GM18909 (cell line): ENCODE results near the gene TPRG1.
"Not testable (repeated sequence)": the region's sequence is repeated elsewhere in the genome, so short reads cannot be mapped to it uniquely, and the experiment has no call there.

ENCODE experiments used
- ATAC-seq: cut with Tn5 transposase; IDR thresholded peaks from one replicate; pipeline ENCODE4 v1.9.1; 2021; ENCODE audit warnings: mild to moderate bottlenecking; ENCODE audit not compliant: unreplicated experiment, poor library complexity

The TPRG1 gene

DNA sequence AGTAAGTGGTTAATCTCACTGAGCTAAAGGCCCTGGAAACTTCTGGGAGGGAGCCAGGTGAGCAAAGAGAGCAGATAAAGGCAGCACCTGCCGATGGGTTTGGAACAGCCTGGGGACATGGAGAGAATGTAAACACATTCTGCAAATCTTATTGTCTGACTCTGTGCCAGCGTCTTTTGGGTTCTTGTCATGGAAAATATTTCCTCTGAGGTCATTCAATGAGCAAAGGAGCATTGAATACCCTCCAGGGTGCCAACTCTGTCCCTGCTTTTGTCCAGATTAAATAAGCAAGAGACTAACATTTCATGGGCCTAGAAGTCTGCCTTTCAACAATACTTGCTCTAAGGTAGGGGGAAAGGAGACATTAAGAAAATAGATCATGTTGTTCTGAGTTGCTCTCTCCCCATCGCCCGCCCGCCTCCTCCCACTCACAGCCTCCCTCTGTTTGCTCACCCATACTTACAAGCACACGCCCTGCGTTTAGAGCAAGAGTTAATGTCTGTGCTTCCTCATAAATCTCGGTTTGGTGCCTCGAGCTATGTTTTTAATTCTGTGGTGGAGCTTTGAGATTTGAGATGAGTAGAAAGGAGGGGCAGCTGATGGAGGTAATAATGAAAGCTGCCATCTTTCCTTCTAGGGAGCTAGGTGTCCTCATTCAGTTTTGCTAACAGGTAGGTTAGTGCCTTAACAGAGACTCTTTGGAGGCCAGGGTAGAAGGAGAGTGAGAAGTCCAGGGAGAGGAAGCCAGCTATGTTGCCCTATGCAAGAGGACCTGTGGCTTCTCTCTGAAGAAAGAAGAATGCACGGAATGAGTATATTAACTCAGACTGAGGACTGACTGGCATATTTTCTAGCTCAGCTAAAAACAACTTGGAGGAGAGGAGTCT is 132.9 kb downstream of the TPRG1 start:
- ATAC-seq: no peak

DNA sequence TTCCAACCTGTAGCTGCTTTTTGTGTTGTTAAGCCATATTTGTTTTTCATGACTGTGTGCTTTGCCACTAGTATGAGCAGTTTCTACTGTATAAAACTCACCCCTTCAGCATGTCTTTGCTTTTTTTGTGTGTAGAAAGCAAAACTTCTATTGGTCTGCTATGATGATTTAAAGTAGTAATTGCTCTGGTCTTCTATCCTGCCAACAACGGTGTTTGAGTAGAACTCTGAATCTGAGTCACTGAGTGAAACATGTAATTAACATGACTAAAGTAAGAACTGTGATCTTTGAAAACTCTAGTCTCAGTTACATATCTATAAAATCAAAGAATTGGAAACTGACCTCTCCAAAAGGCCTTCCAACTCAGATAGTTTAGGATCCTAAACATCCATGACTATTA is 133.6 kb downstream of the TPRG1 start:
- no peak for ATAC-seq

DNA sequence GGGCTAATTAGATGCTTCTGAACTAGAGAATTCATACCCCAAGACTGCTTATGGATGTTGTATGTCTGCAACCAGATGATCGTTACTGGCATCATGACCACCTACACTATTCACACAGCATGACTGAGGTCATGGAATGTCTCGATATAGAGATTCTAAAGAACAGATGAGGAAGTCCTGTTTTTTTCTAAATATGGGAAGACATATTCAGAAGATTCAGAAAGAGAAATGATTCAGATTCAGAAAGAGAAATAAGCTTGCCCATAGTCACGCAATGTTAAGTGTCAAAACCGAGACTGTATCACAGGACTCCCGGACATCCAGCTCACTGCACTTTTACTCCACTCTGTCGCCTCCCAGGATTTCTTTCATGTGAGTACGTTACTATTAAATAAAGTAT is 136.2 kb downstream of the TPRG1 start:
- ATAC-seq: peak; percentile 58

DNA sequence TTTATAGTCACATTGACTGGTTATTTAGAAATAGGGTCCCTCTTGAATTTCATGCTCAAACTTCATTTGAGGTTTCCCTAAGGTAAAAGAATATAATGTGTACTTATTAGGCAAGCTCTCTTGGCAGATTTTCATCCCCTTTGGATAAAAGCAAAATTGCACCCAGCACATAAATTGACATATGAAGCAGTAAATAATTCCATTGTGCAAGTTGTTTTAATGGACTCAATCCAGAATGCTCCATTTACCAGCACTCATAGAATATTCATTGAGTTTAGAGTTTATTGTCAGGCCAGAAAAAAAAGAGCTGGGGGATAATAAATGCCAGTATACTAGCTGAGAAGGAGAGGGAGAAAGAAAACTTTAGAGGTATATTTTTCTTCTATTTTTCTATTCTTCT is 136.8 kb downstream of the TPRG1 start:
- ATAC-seq: no peak

DNA sequence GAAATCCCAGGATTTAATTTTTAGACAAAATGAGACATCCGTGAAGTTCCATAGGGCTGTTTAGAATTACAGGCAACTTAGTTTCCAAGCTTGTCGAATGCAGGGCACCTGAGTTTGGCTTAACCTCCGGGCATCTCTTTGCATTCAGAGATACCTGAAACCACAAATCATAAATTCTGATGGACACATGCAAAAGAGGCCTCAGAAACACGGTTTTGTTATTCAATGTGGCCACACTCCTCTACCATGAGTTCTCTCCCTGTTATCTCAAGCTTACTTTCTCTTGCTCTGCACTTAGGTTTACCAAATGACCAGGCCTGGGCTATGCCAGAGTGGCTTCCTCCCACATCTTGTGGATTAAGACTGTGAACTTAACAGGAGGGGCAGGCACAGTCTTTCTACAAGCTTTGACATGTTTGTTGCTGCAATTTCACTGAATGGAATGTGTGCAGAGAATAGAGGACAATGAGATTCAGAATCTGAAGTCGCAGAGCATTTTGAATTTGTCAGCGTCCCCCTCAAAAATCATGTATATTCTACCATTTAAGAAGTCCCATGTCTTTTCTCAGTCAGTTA is 137.7 kb downstream of the TPRG1 start:
- ATAC-seq: no peak

DNA sequence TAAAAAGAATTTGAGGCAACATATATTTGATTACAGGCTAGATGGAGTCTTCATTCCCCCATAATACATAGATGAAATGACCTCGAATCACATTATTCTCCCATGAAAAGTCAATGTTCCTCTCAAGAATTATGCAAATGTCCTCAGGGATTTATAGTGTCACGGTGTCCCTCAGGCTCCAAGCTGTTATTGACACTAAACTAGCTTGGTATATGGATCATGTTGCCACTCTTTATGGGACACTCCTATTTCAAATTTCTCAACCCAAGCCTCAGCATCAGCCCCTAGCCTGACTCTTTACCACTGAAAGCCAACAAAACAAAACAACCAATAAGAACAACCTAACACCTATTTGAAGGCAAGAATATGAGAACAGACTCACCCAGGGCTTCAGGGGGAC is 139.8 kb downstream of the TPRG1 start:
- ATAC-seq: no peak

DNA sequence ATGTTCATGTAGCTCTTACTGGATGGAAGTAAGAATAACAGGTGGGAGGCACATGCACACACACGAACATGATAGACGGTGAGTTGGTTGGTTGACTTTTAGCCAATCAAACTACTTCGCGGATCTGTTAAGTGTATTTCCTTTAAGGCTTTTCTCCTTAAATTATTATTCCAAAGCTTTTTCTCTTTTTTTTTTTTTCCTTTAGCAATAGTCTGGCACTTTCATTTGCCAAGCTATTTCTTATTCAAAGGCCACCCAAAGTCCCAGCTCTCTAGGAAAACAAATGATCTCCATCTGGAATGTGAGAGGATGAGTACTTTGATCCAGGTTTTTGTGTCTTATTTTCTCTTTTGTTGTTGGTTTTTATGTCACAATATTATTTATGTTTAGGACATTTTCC is 141.1 kb downstream of the TPRG1 start:
- no peak for ATAC-seq

DNA sequence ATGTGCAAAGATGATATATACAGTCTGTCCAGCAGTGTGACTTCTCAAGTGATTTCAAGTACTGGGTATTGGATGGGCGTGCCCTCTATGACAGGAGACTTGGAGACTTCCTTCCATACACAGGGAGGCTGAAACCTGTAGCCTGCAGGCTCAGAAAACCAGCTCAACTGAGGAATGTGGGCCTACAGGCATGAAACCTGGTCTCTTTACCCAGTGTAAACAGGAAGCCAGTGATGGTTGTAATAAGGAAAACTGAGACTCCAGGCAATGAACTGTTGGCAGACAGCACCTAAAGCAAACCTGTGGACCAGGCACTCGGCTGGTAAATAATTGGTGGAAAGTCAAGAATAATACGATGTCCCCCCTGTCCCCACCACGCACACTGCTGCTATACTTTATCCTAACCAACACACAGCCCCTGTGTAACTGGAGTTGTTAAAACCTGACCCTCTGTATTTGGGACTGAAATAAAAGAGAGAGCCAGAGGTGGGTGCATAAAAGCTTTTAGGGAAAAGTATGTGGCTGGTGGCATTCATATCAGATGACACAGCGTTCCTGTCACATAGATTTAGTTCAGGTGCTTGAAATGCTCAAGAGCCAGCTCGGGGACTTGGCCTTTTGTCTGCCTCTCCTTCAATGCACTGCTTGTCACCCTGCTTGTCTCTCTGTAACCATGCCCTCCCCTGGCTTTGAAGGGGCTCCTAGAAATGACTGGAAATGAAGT is 144.7 kb downstream of the TPRG1 start:
- ATAC-seq: no peak

DNA sequence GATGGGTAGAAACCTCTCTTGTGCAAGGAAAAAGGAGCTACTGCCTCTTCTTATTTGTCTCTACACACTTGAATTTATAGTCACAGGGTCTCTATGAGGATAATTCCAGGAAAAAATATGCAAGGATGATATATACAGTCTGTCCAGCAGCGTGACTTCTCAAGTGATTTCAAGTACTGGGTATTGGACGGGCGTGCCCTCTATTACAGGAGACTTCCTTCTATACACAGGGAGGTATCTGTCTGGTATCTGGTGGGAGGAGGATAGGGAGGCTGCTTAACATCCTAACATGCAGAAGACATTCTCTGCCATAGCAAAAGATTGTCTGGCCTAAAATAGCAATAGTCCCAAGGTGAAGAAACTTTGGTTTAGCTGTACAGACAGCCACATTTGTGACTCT is 146.1 kb downstream of the TPRG1 start:
- ATAC-seq: no peak

DNA sequence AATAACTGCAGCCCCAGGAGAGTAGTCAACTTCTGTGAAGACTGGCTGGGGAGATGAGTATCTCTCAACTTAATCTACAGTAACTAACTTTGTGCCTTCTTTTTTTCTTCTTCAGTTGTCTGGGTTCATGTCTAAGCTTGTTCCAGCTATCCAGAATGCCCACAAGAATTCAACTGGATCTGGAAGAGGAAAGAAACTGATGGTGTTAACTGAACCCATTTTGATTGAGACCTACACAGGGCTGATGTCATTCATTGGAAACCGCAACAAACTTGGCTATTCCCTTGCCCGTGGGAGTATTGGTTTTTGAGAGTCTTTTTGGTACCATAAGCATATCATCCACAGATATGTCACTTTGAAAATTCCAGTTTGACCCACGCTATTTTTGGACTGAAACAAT is 148.7 kb downstream of the TPRG1 start:
- no peak for ATAC-seq

DNA sequence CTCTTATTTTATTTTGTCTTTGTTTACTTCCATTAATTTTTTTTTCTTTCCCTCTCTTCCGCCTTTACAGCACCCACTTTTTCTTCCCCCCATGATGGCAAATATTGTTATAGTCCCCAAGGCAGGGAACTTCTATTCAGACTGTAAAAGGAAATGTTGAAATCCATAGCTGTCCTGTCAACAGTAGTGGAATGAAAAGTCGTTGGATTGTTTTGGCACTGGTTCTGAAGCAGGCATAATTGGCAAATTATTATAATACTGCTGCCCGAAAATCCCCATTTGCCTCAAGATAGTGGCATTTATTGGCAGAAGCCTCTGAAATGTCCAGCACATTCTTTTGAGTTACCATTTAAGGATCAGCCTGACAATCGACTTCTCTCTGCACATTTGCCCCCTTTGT is 150.6 kb downstream of the TPRG1 start:
- ATAC-seq: no peak

DNA sequence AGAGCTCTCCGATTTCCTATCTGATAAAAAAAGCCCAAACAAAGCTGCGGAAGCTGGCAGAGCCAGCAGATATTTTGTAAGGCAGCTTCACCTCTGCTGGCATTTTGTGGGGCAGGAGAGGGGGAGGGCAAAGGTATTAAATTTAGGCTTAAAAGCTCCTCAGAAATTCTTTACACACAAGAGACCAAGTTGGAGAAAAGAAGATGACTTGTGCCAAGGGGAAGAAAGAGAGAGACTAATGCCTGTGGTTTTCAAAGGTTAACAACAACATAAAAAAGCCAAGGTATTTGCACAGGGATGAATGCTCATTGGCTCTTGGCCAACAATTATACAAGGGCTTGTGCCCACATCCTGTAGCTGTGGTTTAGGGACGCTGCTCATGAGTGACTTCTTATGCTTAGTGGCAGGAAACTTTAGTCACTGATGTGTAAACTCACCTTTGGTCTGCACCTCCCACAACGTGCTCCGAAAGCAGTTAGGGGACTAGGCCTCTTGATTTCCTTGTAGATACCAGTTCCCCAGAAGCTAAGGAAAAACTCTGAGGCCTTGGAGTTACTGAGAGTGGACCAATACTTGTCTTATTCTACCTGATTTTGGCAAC is 152.9 kb downstream of the TPRG1 start:
- peak; percentile 100 for ATAC-seq

DNA sequence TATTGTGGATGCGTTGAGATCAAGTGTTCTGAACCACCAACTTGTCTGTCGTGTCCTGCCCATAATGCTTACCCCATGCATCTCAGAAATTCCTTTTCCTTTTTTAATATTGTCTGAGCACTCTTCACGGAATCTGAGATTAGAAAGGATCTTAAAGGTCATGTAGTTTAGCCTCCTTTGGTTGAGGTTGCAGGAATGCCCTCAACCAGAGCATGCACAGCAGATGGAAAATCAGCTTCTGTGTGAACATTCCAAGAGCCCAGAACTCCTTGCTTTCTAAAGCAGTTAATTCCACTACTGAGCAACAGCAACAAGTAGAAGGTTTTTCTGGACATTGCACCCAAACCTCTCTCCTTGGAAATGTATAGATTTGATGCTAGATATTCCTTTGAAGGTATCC is 153.7 kb downstream of the TPRG1 start:
- no peak for ATAC-seq

DNA sequence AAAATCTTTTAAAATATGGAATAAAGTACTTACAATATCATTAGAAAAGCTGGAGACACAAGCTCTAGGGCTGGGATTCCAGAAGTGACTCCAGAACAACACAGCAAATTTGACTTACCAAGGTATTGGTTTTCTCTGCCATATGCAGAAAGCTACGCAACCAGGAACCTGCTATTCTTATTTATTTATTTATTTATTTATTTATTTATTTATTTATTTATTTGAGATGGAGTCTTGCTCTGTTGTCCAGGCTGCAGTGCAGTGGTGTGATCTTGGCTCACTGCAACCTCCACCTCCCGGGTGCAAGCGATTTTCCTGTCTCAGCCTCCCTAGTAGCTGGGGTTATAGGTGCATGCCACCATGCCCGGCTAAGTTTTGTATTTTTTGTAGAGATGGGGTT is 157.9 kb downstream of the TPRG1 start:
- not testable (repeated sequence) for ATAC-seq

DNA sequence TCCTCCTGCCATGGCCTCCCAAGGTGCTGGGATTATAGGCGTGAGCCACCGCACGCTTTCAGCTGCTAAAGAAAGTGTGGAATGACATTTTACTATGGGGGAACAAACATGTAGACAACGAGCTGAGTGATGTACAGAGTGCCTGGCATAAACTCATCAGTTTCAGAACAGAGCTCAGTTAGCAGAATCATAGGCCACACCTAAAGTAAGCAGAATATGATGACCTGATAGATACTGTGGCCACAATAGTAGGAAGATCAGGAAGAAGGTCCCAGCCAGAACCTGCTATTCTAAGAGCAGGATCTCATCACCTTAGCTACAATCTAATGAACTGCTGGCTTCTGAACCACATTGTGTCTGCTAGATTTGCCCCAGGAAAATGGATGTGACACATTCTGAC is 158.3 kb downstream of the TPRG1 start:
- no peak for ATAC-seq

DNA sequence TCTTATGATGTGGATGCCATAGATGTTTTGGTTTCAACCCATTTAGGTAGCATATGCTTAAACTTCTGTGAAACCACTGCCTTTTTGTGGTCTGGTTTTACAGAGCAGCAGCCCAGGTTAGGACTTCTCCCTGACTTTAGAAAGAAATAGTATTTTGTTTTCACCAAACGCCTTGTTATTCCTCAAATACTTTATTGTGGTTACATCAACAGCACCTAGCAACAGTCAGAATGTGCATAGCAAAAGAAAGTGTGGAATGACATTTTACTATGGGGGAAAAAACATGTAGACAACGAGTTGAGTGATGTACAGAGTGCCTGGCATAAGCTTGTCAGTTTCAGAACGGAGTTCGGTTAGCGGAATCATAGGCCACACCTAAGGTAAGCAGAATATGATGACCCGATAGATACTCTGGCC is 159.2 kb downstream of the TPRG1 start:
- no peak for ATAC-seq

DNA sequence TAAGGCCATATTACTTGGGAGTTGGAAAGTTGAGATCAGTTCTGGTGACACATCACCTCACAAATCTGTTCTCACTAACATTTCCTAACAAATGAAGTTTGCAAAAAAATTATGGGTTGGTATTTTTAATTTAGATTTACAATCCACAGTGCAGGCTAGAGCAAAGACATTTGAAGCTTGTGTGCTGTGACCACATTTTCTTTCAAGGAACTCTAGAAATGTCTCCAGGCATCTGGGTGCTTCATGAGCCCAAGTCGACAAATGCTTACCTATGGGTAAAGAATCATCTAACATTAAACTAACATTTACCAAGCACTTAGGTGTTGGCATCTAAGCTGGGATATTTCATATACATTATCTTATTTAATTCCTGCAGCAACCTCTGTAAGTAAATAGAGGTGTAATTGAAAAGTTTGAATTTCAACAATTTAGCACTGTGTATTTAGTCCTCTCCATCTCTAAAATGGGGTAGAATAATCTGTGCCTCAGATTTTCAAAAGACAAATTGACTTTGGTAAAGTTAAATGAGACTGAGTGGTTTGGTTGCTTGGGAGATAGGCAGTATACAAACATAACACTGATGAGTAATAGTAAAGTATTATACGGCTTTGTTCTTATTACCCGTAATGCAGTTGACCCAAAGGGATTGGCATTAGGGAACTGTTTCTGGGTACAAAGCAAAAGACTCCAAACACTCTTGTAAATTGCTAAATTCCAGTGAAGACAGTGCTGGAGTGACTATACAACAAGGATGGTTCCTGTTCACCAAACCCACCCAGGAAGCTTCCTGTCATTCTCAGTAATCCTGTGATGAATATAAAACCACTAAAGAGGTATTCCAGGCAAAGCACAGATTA is 162.5 kb downstream of the TPRG1 start:
- no peak for ATAC-seq

DNA sequence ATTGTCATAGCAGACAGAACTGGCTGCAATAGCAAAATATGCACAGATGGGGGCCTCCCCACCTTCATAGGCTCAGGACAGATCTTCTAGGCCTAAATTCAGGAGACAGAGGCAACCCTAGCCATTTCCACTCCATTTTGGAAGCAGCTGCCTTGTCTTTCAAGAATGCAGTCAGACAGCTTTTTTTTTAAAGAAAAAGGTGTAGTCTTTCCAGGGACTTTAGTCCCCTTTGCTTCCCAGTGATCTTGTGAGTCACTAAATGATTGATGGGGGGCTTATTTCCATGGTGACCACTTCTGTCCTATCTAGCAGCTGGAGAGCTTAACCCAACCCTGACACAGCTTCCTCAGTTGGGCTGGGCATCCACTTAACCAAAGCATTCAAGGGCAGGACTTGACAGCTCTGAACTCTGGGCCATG is 165.9 kb downstream of the TPRG1 start:
- no peak for ATAC-seq

DNA sequence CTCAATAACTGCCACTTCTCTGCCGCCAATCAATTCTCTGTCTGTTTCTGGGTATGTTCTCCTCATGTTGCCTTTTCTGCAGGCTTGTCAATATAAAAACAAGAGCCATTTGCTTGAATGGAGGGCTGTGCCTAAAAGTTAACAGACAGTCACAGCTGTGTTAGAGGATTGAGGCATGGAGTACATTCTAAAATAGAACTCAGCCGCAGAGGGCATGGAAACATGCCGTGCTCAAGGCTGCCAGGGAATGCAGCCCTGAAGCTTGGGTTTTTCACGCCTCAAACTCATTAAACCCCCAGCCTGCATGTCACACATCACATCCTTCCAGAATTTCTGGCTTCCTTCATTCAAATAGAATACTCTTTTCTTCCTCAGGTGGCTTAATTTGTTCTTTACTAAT is 166.6 kb downstream of the TPRG1 start:
- no peak for ATAC-seq

DNA sequence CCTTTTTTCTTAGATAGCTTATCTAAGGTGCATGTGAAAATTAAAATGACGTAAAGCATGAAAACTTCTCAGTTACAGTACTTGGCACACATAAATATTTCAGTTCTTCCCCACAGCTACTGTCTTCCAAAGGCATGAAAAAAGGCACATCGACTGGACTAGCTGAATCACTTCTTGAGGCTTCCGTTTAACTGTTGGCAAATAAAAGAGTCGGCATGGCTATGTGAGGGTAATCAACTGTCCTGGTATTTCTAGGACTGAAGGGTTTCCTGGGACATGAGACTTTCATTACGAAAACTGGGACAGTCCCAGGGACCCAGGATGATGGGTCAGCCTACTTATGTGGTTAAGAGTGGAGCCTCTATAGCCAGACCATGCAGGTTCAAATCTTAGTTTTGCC is 168.2 kb downstream of the TPRG1 start:
- no peak for ATAC-seq
